PC-3 (cell line): ENCODE data around the gene KIAA2012. TPM values are rescaled to one million over a fixed set of nuclear protein-coding genes. Genes with fewer than 3 reads are reported as not detected.

Source experiments
- ATAC-seq: fragments of 200-7000 bp; cut with Tn5 transposase; 2 replicates; pipeline ENCODE4 v1.9.1; 2020; ENCODE audit warnings: mild to moderate bottlenecking, moderate library complexity
- BruUV-seq: library from RNA; stranded (reverse); fragments of 400-500 nt; replicated peaks from 2 replicates; lab custom pipeline; 2021; lab: Mats Ljungman, UMichigan
- CTCF ChIA-PET: fragments of 300-600 bp; sonication (Branson Sonifier 250); formaldehyde crosslinking; loops from one replicate; lab custom pipeline; 2022; ENCODE audit warnings: antibody characterized with exemption; lab: Charles Lee
- POLR2A ChIA-PET: fragments of 300-600 bp; sonication (Branson Sonifier 250); formaldehyde crosslinking; loops from one replicate; lab custom pipeline; 2022; ENCODE audit warnings: antibody characterized with exemption; ENCODE audit not compliant: unreplicated experiment; lab: Charles Lee
- DNase-seq: peaks from one replicate; pipeline ENCODE4 v3.0.0-alpha.2; 2015
- H2AFZ ChIP-seq: fragments of 300-600 bp; sonication (generic); 2 replicates; pipeline ENCODE4 v1.6.0; 2016; ENCODE audit warnings: antibody characterized with exemption, low read length
- H3F3A ChIP-seq: fragments of 300-600 bp; sonication (generic); one replicate; pipeline ENCODE4 v1.6.0; 2017; ENCODE audit warnings: antibody characterized with exemption, low read length, control low read depth, mild to moderate bottlenecking; ENCODE audit not compliant: unreplicated experiment
- H3K27ac ChIP-seq: fragments of 300-600 bp; sonication (generic); 2 replicates; pipeline ENCODE4 v1.5.1; 2016; ENCODE audit warnings: mild to moderate bottlenecking, low read length
- H3K27me3 ChIP-seq: fragments of 300-600 bp; sonication (generic); 2 replicates; pipeline ENCODE4 v1.6.1; 2016; ENCODE audit warnings: low read length, mixed read lengths
- H3K36me3 ChIP-seq: fragments of 300-600 bp; sonication (generic); 2 replicates; pipeline ENCODE4 v1.6.1; 2016; ENCODE audit warnings: low read depth, mixed run types, low read length, mixed read lengths
- H3K4me1 ChIP-seq: fragments of 300-600 bp; sonication (generic); 2 replicates; pipeline ENCODE4 v1.5.1; 2016; ENCODE audit warnings: low read length; ENCODE audit not compliant: insufficient read depth
- H3K4me2 ChIP-seq: fragments of 300-600 bp; sonication (generic); 2 replicates; pipeline ENCODE4 v1.6.0; 2016; ENCODE audit warnings: low read length
- H3K4me3 ChIP-seq: fragments of 300-600 bp; sonication (generic); 2 replicates; pipeline ENCODE4 v1.5.1; 2016; ENCODE audit warnings: mild to moderate bottlenecking, low read length, mixed read lengths
- H3K79me2 ChIP-seq: fragments of 300-600 bp; sonication (generic); 2 replicates; pipeline ENCODE4 v1.6.1; 2017; ENCODE audit warnings: low read length, mixed read lengths
- H3K9ac ChIP-seq: fragments of 300-600 bp; sonication (generic); 2 replicates; pipeline ENCODE4 v1.6.0; 2016; ENCODE audit warnings: mild to moderate bottlenecking, low read length
- H3K9me2 ChIP-seq: fragments of 300-600 bp; sonication (generic); replicated peaks from 2 replicates; pipeline ENCODE4 v1.6.1; 2016; ENCODE audit warnings: mixed run types, low read length, mixed read lengths
- H3K9me3 ChIP-seq: fragments of 300-600 bp; sonication (generic); 2 replicates; pipeline ENCODE4 v1.6.1; 2016; ENCODE audit warnings: low read length, mixed read lengths
- H4K20me1 ChIP-seq: fragments of 300-600 bp; sonication (generic); 2 replicates; pipeline ENCODE4 v1.6.1; 2016; ENCODE audit warnings: low read length, mixed read lengths
- EZH2 ChIP-seq: fragments of 300-600 bp; sonication (generic); IDR thresholded peaks from one replicate; pipeline ENCODE4 v1.6.1; 2017; ENCODE audit warnings: antibody characterized with exemption, mild to moderate bottlenecking, low read length; ENCODE audit not compliant: unreplicated experiment
- EZH2phosphoT487 ChIP-seq: fragments of 300-600 bp; sonication (generic); IDR thresholded peaks from 2 replicates; pipeline ENCODE4 v1.6.1; 2018; ENCODE audit warnings: mild to moderate bottlenecking, antibody characterized with exemption, low read length, borderline replicate concordance
- intact Hi-C: fragments of 100-400 bp; cut with micrococcal nuclease; formaldehyde crosslinking; loops from 2 replicates; pipeline ENCODE4 v1.9.0; 2023
- total RNA-seq: library from RNA; depleted of rRNA; stranded (reverse); fragments of >200 nt; gene quantifications from 2 replicates; pipeline ENCODE4 v1.2.3, GENCODE V29; 2014
- TF ChIP-seq, protein P1 (sequence below): fragments of 300-600 bp; sonication (generic); conservative IDR thresholded peaks from 2 replicates; pipeline ENCODE4 v1.5.1; 2017; ENCODE audit warnings: antibody characterized with exemption, low read depth, mild to moderate bottlenecking, low read length

KIAA2012 gene
- total RNA-seq, 1 experiment from 2014 or later: not detected

DNA sequence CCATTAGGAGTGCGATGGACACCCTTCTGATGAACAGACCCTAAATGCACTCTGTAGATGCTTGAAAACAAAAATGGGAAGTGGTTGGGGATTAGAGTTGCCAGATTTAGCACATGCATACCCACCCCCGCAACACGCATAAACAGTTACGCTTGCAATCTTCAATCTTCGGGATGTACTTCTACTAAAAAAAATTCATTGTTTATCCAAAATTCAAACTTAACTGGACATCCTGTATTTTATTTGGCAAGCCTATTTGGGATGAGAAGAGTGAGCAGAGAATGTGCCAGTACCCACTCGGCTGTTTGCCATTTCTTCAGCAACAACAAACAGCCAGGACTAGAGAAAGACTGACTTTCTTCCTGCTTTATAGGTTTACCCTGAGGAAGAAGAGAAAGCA, 18.4 kb downstream of the KIAA2012 start:
- Histone ChIP-seq H3K4me3 (no peak overlapping the region), H3K36me3 (no peaks in the 10 kb centered on the region), H3K4me1 (no peaks in the 10 kb centered on the region), H4K20me1 (no peaks in the 10 kb centered on the region), H3F3A (no peaks in the 10 kb centered on the region), H2AFZ (no peak overlapping the region), H3K4me2 (no peak overlapping the region), H3K79me2 (no peaks in the 10 kb centered on the region), H3K9ac (no peak overlapping the region), H3K27ac (no peak overlapping the region), H3K9me3 (no peaks in the 10 kb centered on the region), H3K27me3 (no peaks in the 10 kb centered on the region), H3K9me2 (no peaks in the 10 kb centered on the region)
- BruUV-seq: no TSS peak
- DNase-seq (no peak), ATAC-seq (no peak)
- CTCF ChIA-PET: no interaction called here
- intact Hi-C loops: no loop called here
- no peak for TF ChIP-seq EZH2phosphoT487
- TF ChIP-seq, protein P1, sequence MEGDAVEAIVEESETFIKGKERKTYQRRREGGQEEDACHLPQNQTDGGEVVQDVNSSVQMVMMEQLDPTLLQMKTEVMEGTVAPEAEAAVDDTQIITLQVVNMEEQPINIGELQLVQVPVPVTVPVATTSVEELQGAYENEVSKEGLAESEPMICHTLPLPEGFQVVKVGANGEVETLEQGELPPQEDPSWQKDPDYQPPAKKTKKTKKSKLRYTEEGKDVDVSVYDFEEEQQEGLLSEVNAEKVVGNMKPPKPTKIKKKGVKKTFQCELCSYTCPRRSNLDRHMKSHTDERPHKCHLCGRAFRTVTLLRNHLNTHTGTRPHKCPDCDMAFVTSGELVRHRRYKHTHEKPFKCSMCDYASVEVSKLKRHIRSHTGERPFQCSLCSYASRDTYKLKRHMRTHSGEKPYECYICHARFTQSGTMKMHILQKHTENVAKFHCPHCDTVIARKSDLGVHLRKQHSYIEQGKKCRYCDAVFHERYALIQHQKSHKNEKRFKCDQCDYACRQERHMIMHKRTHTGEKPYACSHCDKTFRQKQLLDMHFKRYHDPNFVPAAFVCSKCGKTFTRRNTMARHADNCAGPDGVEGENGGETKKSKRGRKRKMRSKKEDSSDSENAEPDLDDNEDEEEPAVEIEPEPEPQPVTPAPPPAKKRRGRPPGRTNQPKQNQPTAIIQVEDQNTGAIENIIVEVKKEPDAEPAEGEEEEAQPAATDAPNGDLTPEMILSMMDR: no peak
- no peak for TF ChIP-seq EZH2
- POLR2A ChIA-PET: no interaction called here

DNA sequence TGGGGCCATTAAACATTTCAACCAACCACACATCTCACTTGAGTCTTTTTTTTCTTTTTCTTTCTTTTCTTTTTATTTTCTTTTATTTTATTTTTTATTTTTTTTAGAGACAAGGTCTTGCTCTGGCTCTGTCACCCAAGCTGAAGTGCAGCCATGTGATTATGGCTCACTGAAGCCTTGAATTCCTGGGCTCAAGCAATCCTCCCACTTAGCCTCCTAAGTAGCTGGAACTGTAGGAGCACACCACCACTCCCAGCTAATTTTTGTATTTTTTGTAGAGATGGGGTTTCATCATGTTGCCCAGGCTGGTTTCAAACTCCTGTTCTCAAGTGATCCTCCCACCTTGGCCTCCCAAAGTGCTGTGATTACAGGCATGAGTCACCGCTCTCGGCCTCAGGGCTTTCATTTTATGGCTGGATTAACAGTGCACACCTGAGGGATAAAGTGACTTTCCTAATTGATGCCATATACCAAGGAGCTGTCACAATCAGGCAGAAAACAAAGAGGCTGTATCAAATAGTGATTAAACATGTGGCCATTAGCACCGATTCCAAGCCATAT, 21.5 kb downstream of the KIAA2012 start:
- DNase-seq (peak; percentile 29), ATAC-seq (no peak)
- H3K9me3 ChIP-seq: no peaks in the 10 kb centered on the region
- no peaks in the 10 kb centered on the region for H3K9me2 ChIP-seq
- ChIA-PET POLR2A (interaction anchor here (0.6 kb wide), 1 partner anchor 452 kb away, joined by 4 read pairs; no protein-coding TSS in a partner anchor), CTCF (no interaction called here)
- H3K4me3 ChIP-seq: no peak overlapping the region
- no peak for TF ChIP-seq EZH2
- TF ChIP-seq, protein P1: no peak
- TF ChIP-seq EZH2phosphoT487: no peak
- no peaks in the 10 kb centered on the region for H3K79me2 ChIP-seq
- H2AFZ ChIP-seq: no peak overlapping the region
- H3F3A ChIP-seq: no peaks in the 10 kb centered on the region
- no peak overlapping the region for H3K9ac ChIP-seq
- no peak overlapping the region for H3K27ac ChIP-seq
- BruUV-seq: no TSS peak
- no peak overlapping the region for H3K4me2 ChIP-seq
- H4K20me1 ChIP-seq: no peaks in the 10 kb centered on the region
- no peaks in the 10 kb centered on the region for H3K36me3 ChIP-seq
- H3K27me3 ChIP-seq: no peaks in the 10 kb centered on the region
- intact Hi-C loops: no loop called here
- no peaks in the 10 kb centered on the region for H3K4me1 ChIP-seq

- H3K79me2 ChIP-seq: no peaks in the 10 kb centered on the region
- no peaks in the 10 kb centered on the region for H3K9me3 ChIP-seq
- ATAC-seq: no peak
- no peaks in the 10 kb centered on the region for H3K4me1 ChIP-seq
- ChIA-PET POLR2A (interaction anchor here (0.6 kb wide), 1 partner anchor 453 kb away, joined by 4 read pairs; no protein-coding TSS in a partner anchor), CTCF (interaction anchor here (0.6 kb wide), 1 partner anchor 1569 kb away, joined by 3 read pairs; no protein-coding TSS in a partner anchor)
- no peaks in the 10 kb centered on the region for H4K20me1 ChIP-seq
- no peaks in the 10 kb centered on the region for H3K36me3 ChIP-seq
- H3K27ac ChIP-seq: no peak overlapping the region
- BruUV-seq: no TSS peak
- no peak for TF ChIP-seq EZH2phosphoT487
- no peaks in the 10 kb centered on the region for H3K9me2 ChIP-seq
- no peaks in the 10 kb centered on the region for H3K27me3 ChIP-seq
- H3K4me3 ChIP-seq: no peak overlapping the region
- intact Hi-C loops: no loop called here
- DNase-seq: no peak
- no peak overlapping the region for H3K9ac ChIP-seq
- no peak overlapping the region for H2AFZ ChIP-seq
- no peak overlapping the region for H3K4me2 ChIP-seq
- H3F3A ChIP-seq: no peaks in the 10 kb centered on the region
Measured at GRCh38 chr2:202095235-202095634, 22.2 kb downstream of the KIAA2012 start.
